ENCODE measurements around the gene TNFSF8.

DNA sequence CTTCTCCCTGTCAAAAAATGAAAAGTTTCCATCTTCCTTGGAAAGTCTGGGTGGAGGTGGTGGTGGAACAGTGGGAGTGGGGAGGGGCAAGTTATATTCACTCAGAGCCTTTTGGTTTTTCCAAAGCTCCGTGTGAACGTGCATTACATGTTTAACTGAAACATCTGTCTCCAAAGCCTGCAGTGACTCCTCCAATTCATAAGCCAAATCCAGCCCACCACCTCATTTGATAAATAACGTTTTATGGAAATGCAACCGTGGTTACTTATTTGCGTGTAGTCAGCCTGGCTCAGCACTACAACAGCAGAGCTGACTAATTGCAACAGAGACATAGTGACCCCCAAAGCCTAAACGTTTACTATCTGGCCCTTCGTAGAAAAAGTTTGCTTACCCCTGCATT is 13.9 kb downstream of the TNFSF8 start:
- TF ChIP-seq MAX (IDR thresholded peaks at IDR 0.05; ENCODE audit: insufficient read depth, insufficient read length) = no peak
- no peak for TF ChIP-seq POLR2AphosphoS5 (IDR thresholded peaks at IDR 0.05; ENCODE audit: insufficient read depth, low read depth, low read length)
- TF ChIP-seq, protein P1, sequence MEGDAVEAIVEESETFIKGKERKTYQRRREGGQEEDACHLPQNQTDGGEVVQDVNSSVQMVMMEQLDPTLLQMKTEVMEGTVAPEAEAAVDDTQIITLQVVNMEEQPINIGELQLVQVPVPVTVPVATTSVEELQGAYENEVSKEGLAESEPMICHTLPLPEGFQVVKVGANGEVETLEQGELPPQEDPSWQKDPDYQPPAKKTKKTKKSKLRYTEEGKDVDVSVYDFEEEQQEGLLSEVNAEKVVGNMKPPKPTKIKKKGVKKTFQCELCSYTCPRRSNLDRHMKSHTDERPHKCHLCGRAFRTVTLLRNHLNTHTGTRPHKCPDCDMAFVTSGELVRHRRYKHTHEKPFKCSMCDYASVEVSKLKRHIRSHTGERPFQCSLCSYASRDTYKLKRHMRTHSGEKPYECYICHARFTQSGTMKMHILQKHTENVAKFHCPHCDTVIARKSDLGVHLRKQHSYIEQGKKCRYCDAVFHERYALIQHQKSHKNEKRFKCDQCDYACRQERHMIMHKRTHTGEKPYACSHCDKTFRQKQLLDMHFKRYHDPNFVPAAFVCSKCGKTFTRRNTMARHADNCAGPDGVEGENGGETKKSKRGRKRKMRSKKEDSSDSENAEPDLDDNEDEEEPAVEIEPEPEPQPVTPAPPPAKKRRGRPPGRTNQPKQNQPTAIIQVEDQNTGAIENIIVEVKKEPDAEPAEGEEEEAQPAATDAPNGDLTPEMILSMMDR (IDR thresholded peaks at IDR 0.05; ENCODE audit: extremely low read depth in 1 of 2, insufficient read depth in 1 of 2, low read depth in 1 of 2, low read length in 2 of 2) = no peak
- no peak for TF ChIP-seq GATA2 (IDR thresholded peaks at IDR 0.05; ENCODE audit: insufficient read depth, insufficient read length, low read depth, low read length)
- TF ChIP-seq FOS (IDR thresholded peaks at IDR 0.05; ENCODE audit: borderline replicate concordance, insufficient read depth, low read length) = no peak
- TF ChIP-seq EZH2 (IDR thresholded peaks at IDR 0.05; ENCODE audit: borderline replicate concordance, low read depth, low read length, severe bottlenecking) = no peak
- TF ChIP-seq POLR2A (IDR thresholded peaks at IDR 0.05; ENCODE audit: low read depth, low read length) = no peak
- TF ChIP-seq JUN (IDR thresholded peaks at IDR 0.05; ENCODE audit: borderline replicate concordance, insufficient read depth, insufficient read length, low read depth) = no peak
- TF ChIP-seq MYC (IDR thresholded peaks at IDR 0.05; ENCODE audit: low read depth, low read length) = no peak
